Liver (tissue), 3 donors: Measurements from ENCODE around the gene SSX5.
"Not testable (repeated sequence)": the region's sequence is repeated elsewhere in the genome, so short reads cannot be mapped to it uniquely, and the experiment has no call there.

Source experiments
- JUND ChIP-seq, 2 donors: IDR thresholded peaks; 2 replicates each; pipeline ENCODE4 v1.6.1; 2016; ENCODE audit warnings: antibody characterized with exemption in 2 of 2
- RXRA ChIP-seq, 2 donors: IDR thresholded peaks; 2 replicates each; pipeline ENCODE4 v1.6.1; 2017 to 2018; ENCODE audit warnings: antibody characterized with exemption in 2 of 2, mild to moderate bottlenecking in 1 of 2
- TAF1 ChIP-seq: conservative IDR thresholded peaks from 2 replicates; pipeline ENCODE4 v1.6.1; 2016; ENCODE audit warnings: antibody characterized with exemption, mild to moderate bottlenecking
- TF ChIP-seq, protein P1 (sequence below): fragments of 150-350 bp; IDR thresholded peaks from 2 replicates; pipeline ENCODE4 v1.5.1; 2017; ENCODE audit warnings: improper control_type of control experiment, low read depth, low read length; ENCODE audit not compliant: missing input control
- TF ChIP-seq, protein P2 (sequence below): IDR thresholded peaks from 2 replicates; pipeline ENCODE4 v1.6.1; 2016; ENCODE audit warnings: antibody characterized with exemption
- donor health status: healthy.
- donor health status: healthy.

- TF ChIP-seq, protein P1, sequence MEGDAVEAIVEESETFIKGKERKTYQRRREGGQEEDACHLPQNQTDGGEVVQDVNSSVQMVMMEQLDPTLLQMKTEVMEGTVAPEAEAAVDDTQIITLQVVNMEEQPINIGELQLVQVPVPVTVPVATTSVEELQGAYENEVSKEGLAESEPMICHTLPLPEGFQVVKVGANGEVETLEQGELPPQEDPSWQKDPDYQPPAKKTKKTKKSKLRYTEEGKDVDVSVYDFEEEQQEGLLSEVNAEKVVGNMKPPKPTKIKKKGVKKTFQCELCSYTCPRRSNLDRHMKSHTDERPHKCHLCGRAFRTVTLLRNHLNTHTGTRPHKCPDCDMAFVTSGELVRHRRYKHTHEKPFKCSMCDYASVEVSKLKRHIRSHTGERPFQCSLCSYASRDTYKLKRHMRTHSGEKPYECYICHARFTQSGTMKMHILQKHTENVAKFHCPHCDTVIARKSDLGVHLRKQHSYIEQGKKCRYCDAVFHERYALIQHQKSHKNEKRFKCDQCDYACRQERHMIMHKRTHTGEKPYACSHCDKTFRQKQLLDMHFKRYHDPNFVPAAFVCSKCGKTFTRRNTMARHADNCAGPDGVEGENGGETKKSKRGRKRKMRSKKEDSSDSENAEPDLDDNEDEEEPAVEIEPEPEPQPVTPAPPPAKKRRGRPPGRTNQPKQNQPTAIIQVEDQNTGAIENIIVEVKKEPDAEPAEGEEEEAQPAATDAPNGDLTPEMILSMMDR, result not testable (repeated sequence)
- not testable (repeated sequence) for TF ChIP-seq JUND (IDR thresholded peaks at IDR 0.05); RXRA (IDR thresholded peaks at IDR 0.05); TAF1
- TF ChIP-seq, protein P2, sequence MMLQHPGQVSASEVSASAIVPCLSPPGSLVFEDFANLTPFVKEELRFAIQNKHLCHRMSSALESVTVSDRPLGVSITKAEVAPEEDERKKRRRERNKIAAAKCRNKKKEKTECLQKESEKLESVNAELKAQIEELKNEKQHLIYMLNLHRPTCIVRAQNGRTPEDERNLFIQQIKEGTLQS, result not testable (repeated sequence)
Observed at GRCh38 chrX:48141810-48142508, 54.6 kb downstream of the SSX5 start.
